Endodermal cell (in vitro differentiated cells): ENCODE results near the gene CDH4. TPM values are rescaled to one million over a fixed set of nuclear protein-coding genes. Genes with fewer than 3 reads are reported as not detected.

Experiments
- DNase-seq: peaks from one replicate; pipeline ENCODE4 v3.0.0-alpha.2; 2017
- H3K27ac ChIP-seq: 2 replicates; pipeline ENCODE4 v1.5.1; 2013; ENCODE audit warnings: mild to moderate bottlenecking, low read depth, low read length, moderate library complexity
- H3K27me3 ChIP-seq: 2 replicates; pipeline ENCODE4 v1.6.1; 2013; ENCODE audit warnings: mild to moderate bottlenecking, low read length, moderate library complexity; ENCODE audit not compliant: insufficient read depth, control insufficient read depth, poor library complexity, severe bottlenecking
- H3K36me3 ChIP-seq: 2 replicates; pipeline ENCODE4 v1.7.0; 2013; ENCODE audit warnings: mild to moderate bottlenecking, low read length, moderate library complexity; ENCODE audit not compliant: control insufficient read depth, insufficient read depth
- H3K4me1 ChIP-seq: one replicate; pipeline ENCODE4 v1.7.0; 2013; ENCODE audit warnings: low read length; ENCODE audit not compliant: control insufficient read depth, insufficient read depth
- H3K4me3 ChIP-seq: 2 replicates; pipeline ENCODE4 v1.5.1; 2013; ENCODE audit warnings: mild to moderate bottlenecking, low read length, moderate library complexity
- H3K9ac ChIP-seq: 2 replicates; pipeline ENCODE4 v1.6.1; 2013; ENCODE audit warnings: mild to moderate bottlenecking, low read length, moderate library complexity; ENCODE audit not compliant: poor library complexity, severe bottlenecking; ENCODE audit errors: extremely low read depth
- H3K9me3 ChIP-seq: 2 replicates; pipeline ENCODE4 v1.6.1; 2013; ENCODE audit warnings: mild to moderate bottlenecking, low read length, moderate library complexity; ENCODE audit not compliant: control insufficient read depth
- H3K27ac Mint-ChIP-seq: 2 replicates; pipeline ENCODE4 v1.8.0; 2020; ENCODE audit warnings: mixed read lengths
- H3K27me3 Mint-ChIP-seq: 2 replicates; pipeline ENCODE4 v1.8.0; 2021; ENCODE audit warnings: mild to moderate bottlenecking, mixed read lengths; ENCODE audit not compliant: insufficient read depth
- H3K36me3 Mint-ChIP-seq: 2 replicates; pipeline ENCODE4 v1.8.0; 2020; ENCODE audit warnings: low read depth, mixed read lengths
- H3K4me1 Mint-ChIP-seq: 2 replicates; pipeline ENCODE4 v1.8.0; 2020; ENCODE audit warnings: mixed read lengths
- H3K4me3 Mint-ChIP-seq: 2 replicates; pipeline ENCODE4 v1.8.0; 2020; ENCODE audit warnings: mild to moderate bottlenecking, moderate library complexity, mixed read lengths
- H3K9me3 Mint-ChIP-seq: 2 replicates; pipeline ENCODE4 v1.8.0; 2020; ENCODE audit warnings: mild to moderate bottlenecking, mixed read lengths
- WGBS, 2 experiments: methylation state at CpG; one replicate each; pipeline versions ENCODE4 v1.1.5 to v1.1.7; 2013; ENCODE audit warnings: missing lambda C conversion rate in 2 of 2, mixed read lengths in 1 of 2; ENCODE audit not compliant: insufficient coverage in 1 of 2, insufficient read length in 1 of 2; 5-methylcytosine and 5-hydroxymethylcytosine counted together
- total RNA-seq, 2 donors: library from RNA; stranded (reverse); fragmentation: NEBNext Ultra II Directional in 1 of 2; extraction: Animal tissue kit (Norgen Biotek cat#: 25700) in 1 of 2; gene quantifications; 2 replicates in 1 of 2; 3 replicates in 1 of 2; pipeline ENCODE4 v1.2.1, GENCODE V29; 2021
- TF ChIP-seq, protein P1 (sequence below): fragments of 200-600 bp; sonication (generic); conservative IDR thresholded peaks from 2 replicates; pipeline ENCODE4 v1.5.0; 2021; ENCODE audit warnings: antibody characterized with exemption, mild to moderate bottlenecking

CDH4 gene
- total RNA-seq, 2 donors from 2014 or later = 1.8 to 5.8 TPM

DNA sequence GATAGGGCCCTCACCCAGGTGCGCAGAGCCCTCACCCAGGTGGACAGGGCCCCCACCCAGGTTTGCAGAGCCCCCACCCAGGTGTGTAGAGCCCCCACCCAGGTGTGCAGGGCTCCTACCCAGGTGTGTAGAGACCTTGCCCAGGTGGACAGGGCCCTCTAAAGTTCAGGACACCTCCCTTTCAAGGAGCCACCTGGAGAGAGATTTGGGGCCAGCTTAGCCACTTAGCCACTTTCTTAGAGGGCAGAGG lies 533.4 kb downstream of the CDH4 start:
- no peaks in the 10 kb centered on the region for H3K9me3 ChIP-seq
- Mint-ChIP-seq H3K27ac (no peak overlapping the region), H3K36me3 (no peaks in the 10 kb centered on the region), H3K4me3 (no peak overlapping the region), H3K4me1 (no peaks in the 10 kb centered on the region), H3K9me3 (peaks cover 3% of the 10 kb centered on the region), H3K27me3 (peaks cover 38% of the 10 kb centered on the region)
- no peak overlapping the region for H3K27ac ChIP-seq
- no peaks in the 10 kb centered on the region for H3K4me1 ChIP-seq
- H3K27me3 ChIP-seq = no peaks in the 10 kb centered on the region
- DNase-seq = no peak
- H3K36me3 ChIP-seq = no peaks in the 10 kb centered on the region
- WGBS, 2 experiments = 86% methylated on average over 1 of the region's 1 CpG; no CpG with 5 or more reads in 1 of the 2 experiments
- H3K9ac ChIP-seq = no peak overlapping the region
- H3K4me3 ChIP-seq = no peak overlapping the region
- TF ChIP-seq, protein P1, sequence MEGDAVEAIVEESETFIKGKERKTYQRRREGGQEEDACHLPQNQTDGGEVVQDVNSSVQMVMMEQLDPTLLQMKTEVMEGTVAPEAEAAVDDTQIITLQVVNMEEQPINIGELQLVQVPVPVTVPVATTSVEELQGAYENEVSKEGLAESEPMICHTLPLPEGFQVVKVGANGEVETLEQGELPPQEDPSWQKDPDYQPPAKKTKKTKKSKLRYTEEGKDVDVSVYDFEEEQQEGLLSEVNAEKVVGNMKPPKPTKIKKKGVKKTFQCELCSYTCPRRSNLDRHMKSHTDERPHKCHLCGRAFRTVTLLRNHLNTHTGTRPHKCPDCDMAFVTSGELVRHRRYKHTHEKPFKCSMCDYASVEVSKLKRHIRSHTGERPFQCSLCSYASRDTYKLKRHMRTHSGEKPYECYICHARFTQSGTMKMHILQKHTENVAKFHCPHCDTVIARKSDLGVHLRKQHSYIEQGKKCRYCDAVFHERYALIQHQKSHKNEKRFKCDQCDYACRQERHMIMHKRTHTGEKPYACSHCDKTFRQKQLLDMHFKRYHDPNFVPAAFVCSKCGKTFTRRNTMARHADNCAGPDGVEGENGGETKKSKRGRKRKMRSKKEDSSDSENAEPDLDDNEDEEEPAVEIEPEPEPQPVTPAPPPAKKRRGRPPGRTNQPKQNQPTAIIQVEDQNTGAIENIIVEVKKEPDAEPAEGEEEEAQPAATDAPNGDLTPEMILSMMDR = no peak

DNA sequence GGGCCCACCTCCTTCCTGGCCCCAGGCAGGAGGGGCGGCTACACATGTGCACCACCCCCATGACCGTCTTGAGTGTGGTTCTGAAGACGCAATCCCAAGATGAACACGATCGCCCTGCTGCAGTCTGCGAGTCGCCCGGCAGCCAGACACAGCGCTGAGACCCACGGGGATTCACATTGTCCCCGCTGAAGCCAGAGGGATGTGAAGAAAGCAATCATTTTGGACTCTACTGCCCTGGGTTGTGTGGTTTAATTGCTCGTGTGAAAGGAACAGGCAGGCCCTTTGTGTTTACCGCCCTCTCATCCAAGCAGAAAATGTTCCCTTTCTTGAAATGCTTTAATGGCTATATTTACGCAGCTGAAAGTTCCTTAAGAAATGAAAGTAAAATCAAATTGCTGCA lies 534.2 kb downstream of the CDH4 start:
- DNase-seq = no peak
- Mint-ChIP-seq H3K4me3 (no peak overlapping the region), H3K36me3 (no peaks in the 10 kb centered on the region), H3K4me1 (no peaks in the 10 kb centered on the region), H3K27ac (no peak overlapping the region), H3K27me3 (peaks cover 33% of the 10 kb centered on the region), H3K9me3 (peaks cover 3% of the 10 kb centered on the region)
- Histone ChIP-seq H3K27me3 (no peaks in the 10 kb centered on the region), H3K27ac (peak overlapping the region; percentile 38), H3K36me3 (no peaks in the 10 kb centered on the region), H3K4me3 (no peak overlapping the region), H3K9ac (no peak overlapping the region), H3K4me1 (no peaks in the 10 kb centered on the region), H3K9me3 (no peaks in the 10 kb centered on the region)
- WGBS, 2 experiments = 89 to 91% methylated on average over 12 to 14 of the region's 14 CpGs
- TF ChIP-seq, protein P1 = no peak

DNA sequence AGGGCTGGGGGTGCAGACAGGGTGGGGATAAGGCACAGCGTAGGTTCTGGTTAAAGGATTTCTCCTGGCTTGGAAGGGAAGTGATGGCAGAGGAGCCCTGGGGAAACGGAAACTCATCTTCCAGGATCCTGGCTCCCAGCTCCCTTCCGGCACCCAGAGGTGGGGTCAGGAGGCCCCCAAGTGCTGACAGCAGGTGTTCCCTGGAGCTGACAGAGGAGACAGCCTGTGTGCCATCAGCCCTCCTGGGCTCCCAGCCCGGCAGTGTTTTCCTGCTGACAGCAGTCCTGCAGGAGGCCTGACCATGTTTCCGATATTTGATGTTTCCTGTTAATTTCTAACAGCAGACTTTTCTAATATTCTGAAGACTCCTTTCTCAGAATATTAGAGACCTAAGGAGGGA lies 536.3 kb downstream of the CDH4 start:
- no peak for DNase-seq
- 80 to 91% methylated on average over 4 to 5 of the region's 5 CpGs for WGBS, 2 experiments
- no peaks in the 10 kb centered on the region for H3K27me3 ChIP-seq

More for the DNA sequence above, 536.3 kb downstream of the CDH4 start:
- Mint-ChIP-seq H3K27ac (no peak overlapping the region), H3K4me1 (no peaks in the 10 kb centered on the region), H3K36me3 (no peaks in the 10 kb centered on the region), H3K4me3 (no peak overlapping the region), H3K9me3 (no peaks in the 10 kb centered on the region), H3K27me3 (peaks cover 22% of the 10 kb centered on the region)
- no peaks in the 10 kb centered on the region for H3K9me3 ChIP-seq
- H3K27ac ChIP-seq = no peak overlapping the region
- TF ChIP-seq, protein P1 = no peak
- no peak overlapping the region for H3K9ac ChIP-seq
- H3K4me1 ChIP-seq = no peaks in the 10 kb centered on the region
- H3K4me3 ChIP-seq = no peak overlapping the region
- H3K36me3 ChIP-seq = no peaks in the 10 kb centered on the region
